ENCODE data around the gene ZNF655.

The ZNF655 gene

GRCh38 chr7:99622596-99622995, 64.2 kb downstream of the ZNF655 start:
- no peaks in the 10 kb centered on the region for H3K9me3 ChIP-seq (ENCODE audit: severe bottlenecking)
- H3K4me3 ChIP-seq (ENCODE audit: low read depth, low read length), result no peak overlapping the region
- no peak for TF ChIP-seq CTCF (IDR thresholded peaks at IDR 0.05; ENCODE audit: low read depth, low read length)
- no peaks in the 10 kb centered on the region for H3K27me3 ChIP-seq (ENCODE audit: insufficient read depth, low read depth, severe bottlenecking)
- DNase-seq, result no peak
- H3K27ac ChIP-seq, result no peak overlapping the region
- H3K36me3 ChIP-seq, result peaks cover 89% of the 10 kb centered on the region

- no peak for DNase-seq
- Histone ChIP-seq H3K36me3 (peaks cover 85% of the 10 kb centered on the region), H3K4me3 (ENCODE audit: low read depth, low read length) (no peak overlapping the region), H3K27ac (no peak overlapping the region), H3K27me3 (ENCODE audit: insufficient read depth, low read depth, severe bottlenecking) (no peaks in the 10 kb centered on the region), H3K9me3 (ENCODE audit: severe bottlenecking) (no peaks in the 10 kb centered on the region)
- TF ChIP-seq CTCF (IDR thresholded peaks at IDR 0.05; ENCODE audit: low read depth, low read length), result no peak
Measured at GRCh38 chr7:99623091-99623693, 64.8 kb downstream of the ZNF655 start.

GRCh38 chr7:99623702-99624447, 65.4 kb downstream of the ZNF655 start:
- Histone ChIP-seq H3K27ac (no peak overlapping the region), H3K9me3 (ENCODE audit: severe bottlenecking) (no peaks in the 10 kb centered on the region), H3K27me3 (ENCODE audit: insufficient read depth, low read depth, severe bottlenecking) (no peaks in the 10 kb centered on the region), H3K4me3 (ENCODE audit: low read depth, low read length) (no peak overlapping the region), H3K36me3 (peaks cover 83% of the 10 kb centered on the region)
- TF ChIP-seq CTCF (IDR thresholded peaks at IDR 0.05; ENCODE audit: low read depth, low read length), result no peak
- DNase-seq, result no peak

- H3K4me3 ChIP-seq (ENCODE audit: low read depth, low read length), result no peak overlapping the region
- H3K27ac ChIP-seq, result no peak overlapping the region
- TF ChIP-seq CTCF (IDR thresholded peaks at IDR 0.05; ENCODE audit: low read depth, low read length), result no peak
- H3K9me3 ChIP-seq (ENCODE audit: severe bottlenecking), result no peaks in the 10 kb centered on the region
- no peaks in the 10 kb centered on the region for H3K27me3 ChIP-seq (ENCODE audit: insufficient read depth, low read depth, severe bottlenecking)
- peaks cover 83% of the 10 kb centered on the region for H3K36me3 ChIP-seq
- no peak for DNase-seq
Measured at GRCh38 chr7:99624484-99624883, 66.0 kb downstream of the ZNF655 start.

GRCh38 chr7:99625321-99625720, 66.9 kb downstream of the ZNF655 start:
- no peak overlapping the region for H3K27ac ChIP-seq

More at GRCh38 chr7:99625321-99625720, 66.9 kb downstream of the ZNF655 start:
- Histone ChIP-seq H3K36me3 (peaks cover 83% of the 10 kb centered on the region), H3K9me3 (ENCODE audit: severe bottlenecking) (no peaks in the 10 kb centered on the region), H3K4me3 (ENCODE audit: low read depth, low read length) (no peak overlapping the region), H3K27me3 (ENCODE audit: insufficient read depth, low read depth, severe bottlenecking) (no peaks in the 10 kb centered on the region)
- DNase-seq, result no peak
- TF ChIP-seq CTCF (IDR thresholded peaks at IDR 0.05; ENCODE audit: low read depth, low read length), result no peak
